ENCODE results near the gene ABR. TPM values are rescaled to one million over a fixed set of nuclear protein-coding genes. Genes with fewer than 3 reads are reported as not detected.

The ABR gene
- total and polyA plus RNA-seq, 2 of the 8 experiments (the other 6 are each of a cell fraction or from before 2014, with no cell fraction given) = 44.8 to 47.2 TPM

DNA sequence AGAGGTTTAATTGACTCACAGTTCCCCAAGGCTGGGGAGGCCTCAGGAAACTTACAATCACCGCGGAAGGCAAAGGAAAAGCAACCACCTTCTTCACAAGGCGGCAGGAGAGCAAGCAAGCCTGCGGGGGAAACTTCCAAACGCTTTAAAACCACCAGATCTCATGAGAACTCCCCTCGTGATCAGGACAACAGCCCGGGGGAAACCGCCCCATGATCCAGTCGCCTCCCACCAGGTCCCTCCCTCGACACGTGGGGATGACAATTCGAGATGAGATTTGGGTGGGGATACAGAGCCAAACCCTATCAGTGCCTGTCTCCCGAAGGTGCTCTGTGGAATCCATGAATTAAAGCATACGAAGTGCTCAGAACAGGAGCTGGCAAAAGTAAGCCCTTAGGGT is 43.9 kb upstream of the ABR start:
- H3K4me1 ChIP-seq (replicated peaks in 1 of 4; ENCODE audit: control insufficient read depth in 3 of 4, insufficient read depth in 4 of 4, low read length in 3 of 4) = no peaks in the 10 kb centered on the region
- H2BK120ac ChIP-seq (replicated peaks; ENCODE audit: low read depth, low read length) = no peak overlapping the region
- no peak overlapping the region for H3K56ac ChIP-seq (replicated peaks; ENCODE audit: insufficient read length, low read depth, low read length)
- no peak overlapping the region for H3K4me3 ChIP-seq (ENCODE audit: extremely low read depth in 1 of 4, insufficient read depth in 2 of 4, low read depth in 3 of 4, low read length in 4 of 4)
- H4K8ac ChIP-seq (ENCODE audit: extremely low read depth, insufficient read depth, low read length) = no peak overlapping the region
- no peak overlapping the region for H3K4me2 ChIP-seq (ENCODE audit: insufficient read depth in 1 of 2, low read depth in 2 of 2, low read length in 2 of 2)
- peaks cover 25 to 30% (median 26%) of the 10 kb centered on the region in 4 experiments for H3K27me3 ChIP-seq (replicated peaks in 1 of 4; ENCODE audit: control insufficient read depth in 3 of 4, extremely low read depth in 1 of 4, insufficient read depth in 3 of 4, low read length in 3 of 4)
- no peak overlapping the region for H2BK12ac ChIP-seq (ENCODE audit: low read depth, low read length)
- no peak overlapping the region for H2AFZ ChIP-seq (ENCODE audit: low read length)
- H3K23me2 ChIP-seq (ENCODE audit: low read depth, low read length) = peaks cover 1% of the 10 kb centered on the region
- no peaks in the 10 kb centered on the region for H3K79me1 ChIP-seq (ENCODE audit: low read depth, low read length)
- no peak overlapping the region for H3K27ac ChIP-seq (ENCODE audit: low read depth, low read length)
- no peak overlapping the region for H2BK5ac ChIP-seq (ENCODE audit: low read depth, low read length)
- no peaks in the 10 kb centered on the region for H3K9me3 ChIP-seq (ENCODE audit: insufficient read depth in 2 of 2, low read depth in 1 of 2, low read length in 1 of 2)
- DNase-seq (ENCODE audit: low read depth in 1 of 2, low spot score in 2 of 2) (no peak), FAIRE-seq (no peak)
- H3K79me2 ChIP-seq (ENCODE audit: control insufficient read depth in 1 of 2, insufficient read depth in 2 of 2, low read length in 2 of 2) = peaks cover 0 to 3% of the 10 kb centered on the region in 2 experiments; a peak in 1 of 4 replicates
- no peak overlapping the region for H3K4ac ChIP-seq (replicated peaks; ENCODE audit: insufficient read length, low read depth, low read length)
- H3K14ac ChIP-seq (ENCODE audit: insufficient read length) = no peak overlapping the region
- peaks cover 0 to 7% of the 10 kb centered on the region in 2 experiments for H4K20me1 ChIP-seq (replicated peaks in 1 of 2; ENCODE audit: control insufficient read depth in 1 of 2, insufficient read depth in 2 of 2, low read length in 2 of 2)
- no peak overlapping the region for H4K5ac ChIP-seq (ENCODE audit: insufficient read length, low read depth, low read length)
- 68% methylated on average over 13 of the region's 14 CpGs; no CpG with 5 or more reads in 1 of the 2 experiments for WGBS, 2 experiments (ENCODE audit: extremely low coverage in 1 of 2, insufficient coverage in 1 of 2, insufficient read length in 1 of 2, insufficient replicate concordance in 2 of 2, low coverage in 1 of 2, low lambda C conversion rate in 2 of 2, missing lambda C conversion rate in 1 of 2)
- H2BK15ac ChIP-seq (ENCODE audit: low read length) = no peak overlapping the region
- no peak overlapping the region for H2AK5ac ChIP-seq (ENCODE audit: low read depth, low read length)
- H2BK20ac ChIP-seq (ENCODE audit: low read length) = no peak overlapping the region
- peaks cover 0 to under 1% (median 0%) of the 10 kb centered on the region in 4 experiments; a peak in 1 of 8 replicates for H3K36me3 ChIP-seq (ENCODE audit: control insufficient read depth in 2 of 4, insufficient read depth in 4 of 4, low read length in 3 of 4)
- H3K9ac ChIP-seq (replicated peaks in 1 of 4; ENCODE audit: extremely low read depth in 1 of 4, low read depth in 3 of 4, low read length in 3 of 4) = no peak overlapping the region
- ChIA-PET CTCF (ENCODE audit: partially characterized antibody) (no interaction called here), POLR2A (ENCODE audit: partially characterized antibody) (no interaction called here)
- no peak overlapping the region for H3K23ac ChIP-seq (ENCODE audit: insufficient read length)
- H3K18ac ChIP-seq (ENCODE audit: extremely low read depth, low read length) = no peak overlapping the region
- H4K91ac ChIP-seq (replicated peaks; ENCODE audit: insufficient read length, low read length) = no peak overlapping the region
